WTC11 (cell line): ENCODE data around the gene NEO1.

Experiments used
- CREM ChIP-seq: sonication (generic); formaldehyde crosslinking; IDR thresholded peaks from 2 replicates; pipeline ENCODE4 v1.8.1; 2022; ENCODE audit warnings: mild to moderate bottlenecking, missing genetic modification reagents, moderate library complexity
- CTCF ChIP-seq: fragments of 200-600 bp; IDR thresholded peaks from 2 replicates; pipeline ENCODE4 v1.8.0; 2022; ENCODE audit warnings: antibody characterized with exemption
- GABPB1 ChIP-seq: sonication (generic); formaldehyde crosslinking; IDR thresholded peaks from 2 replicates; pipeline ENCODE4 v1.8.1; 2023; ENCODE audit warnings: mild to moderate bottlenecking, missing genetic modification reagents

- TF ChIP-seq CTCF (no peak), CREM (no peak), GABPB1 (CRISPR knock-in tag) (no peak)
Observed at GRCh38 chr15:73168487-73168886, 116.2 kb downstream of the NEO1 start.
